GM23338 (cell line): ENCODE measurements around the gene TRAF3IP1.

Experiments used
- CREB1 ChIP-seq: fragments of 250-450 bp; sonication (Bioruptor Pico); IDR thresholded peaks from 2 replicates; pipeline ENCODE4 v1.5.0; 2020; ENCODE audit warnings: low read depth, mild to moderate bottlenecking, moderate library complexity
- CTCF ChIP-seq, 2 experiments: fragments of 200-600 bp in 1 of 2; sonication (generic) in 1 of 2; conservative IDR thresholded peaks; 2 replicates each; pipeline versions ENCODE4 v1.5.1 to v1.6.1; 2016 to 2017; ENCODE audit warnings: antibody characterized with exemption in 2 of 2, low read depth in 2 of 2, mild to moderate bottlenecking in 2 of 2, moderate library complexity in 1 of 2
- EZH2 ChIP-seq: fragments of 200-600 bp; sonication (generic); IDR thresholded peaks from one replicate; pipeline ENCODE4 v1.8.0; 2017; ENCODE audit warnings: antibody characterized with exemption, mild to moderate bottlenecking, low read depth; ENCODE audit not compliant: unreplicated experiment
- EZH2phosphoT487 ChIP-seq: fragments of 200-600 bp; sonication (generic); IDR thresholded peaks from one replicate; pipeline ENCODE4 v1.8.1; 2018; ENCODE audit warnings: antibody characterized with exemption; ENCODE audit not compliant: unreplicated experiment
- JUNB ChIP-seq: IDR thresholded peaks from one replicate; pipeline ENCODE4 v1.6.1; 2016; ENCODE audit warnings: antibody characterized with exemption; ENCODE audit not compliant: unreplicated experiment
- NANOG ChIP-seq: IDR thresholded peaks from 2 replicates; pipeline ENCODE4 v1.6.1; 2016; ENCODE audit warnings: antibody characterized with exemption, borderline replicate concordance
- POLR2AphosphoS5 ChIP-seq: IDR thresholded peaks from 2 replicates; pipeline ENCODE4 v1.6.1; 2016; ENCODE audit warnings: antibody characterized with exemption, low read depth
- REST ChIP-seq: IDR thresholded peaks from one replicate; pipeline ENCODE4 v1.6.1; 2018; ENCODE audit warnings: antibody characterized with exemption; ENCODE audit not compliant: unreplicated experiment
- ZNF114 ChIP-seq: fragments of 250-450 bp; sonication (Bioruptor Pico); IDR thresholded peaks from 2 replicates; pipeline ENCODE4 v1.5.0; 2020; ENCODE audit warnings: mild to moderate bottlenecking, moderate library complexity
- ZNF331 ChIP-seq: fragments of 250-450 bp; sonication (Bioruptor Pico); IDR thresholded peaks from 2 replicates; pipeline ENCODE4 v1.5.0; 2020; ENCODE audit warnings: low read depth, mild to moderate bottlenecking, moderate library complexity

- TF ChIP-seq CTCF (conservative IDR thresholded peaks at IDR 0.05; ENCODE audit: low read depth in 2 of 2) (no peak), EZH2 (no peak), ZNF114 (CRISPR knock-in tag) (no peak), POLR2AphosphoS5 (no peak), CREB1 (CRISPR knock-in tag) (no peak), REST (no peak), NANOG (no peak), ZNF331 (CRISPR knock-in tag) (no peak), JUNB (no peak), EZH2phosphoT487 (no peak)
These were observed 128.9 kb downstream of the TRAF3IP1 start for GRCh38 chr2:238449241-238449640.
